GM12865 (cell line): ENCODE data around the gene ELOVL1.
A peak's percentile ranks its signal among the peaks of the same experiment; 100 is the strongest.

ENCODE experiments used
- DNase-seq: peaks from one replicate; pipeline ENCODE4 v3.0.0; 2010; ENCODE audit warnings: low read depth
- H3K4me3 ChIP-seq: 2 replicates; pipeline ENCODE4 v1.5.1; 2011; ENCODE audit warnings: mild to moderate bottlenecking, low read depth, low read length, control low read depth
- CTCF ChIP-seq: IDR thresholded peaks from 2 replicates; pipeline ENCODE4 v1.5.1; 2011; ENCODE audit warnings: low read length, control low read depth, low read depth, inconsistent platforms; ENCODE audit not compliant: insufficient read depth; ENCODE audit errors: missing control alignments

ELOVL1 gene

GRCh38 chr1:43389326-43390313, 21.8 kb upstream of the ELOVL1 start, which contains the start of the genes MED8 and SZT2:
TSS of gene MED8 (minus strand) at chr1:43389800. CDS start at chr1:43389764, 36 bp downstream.
TSS of gene SZT2 (plus strand) at chr1:43389899. CDS start at chr1:43389969, 70 bp downstream.
- no peak for TF ChIP-seq CTCF
- DNase-seq, result peak; percentile 96
- peak within 1 kb of the TSS; percentile 82 for H3K4me3 ChIP-seq

DNA sequence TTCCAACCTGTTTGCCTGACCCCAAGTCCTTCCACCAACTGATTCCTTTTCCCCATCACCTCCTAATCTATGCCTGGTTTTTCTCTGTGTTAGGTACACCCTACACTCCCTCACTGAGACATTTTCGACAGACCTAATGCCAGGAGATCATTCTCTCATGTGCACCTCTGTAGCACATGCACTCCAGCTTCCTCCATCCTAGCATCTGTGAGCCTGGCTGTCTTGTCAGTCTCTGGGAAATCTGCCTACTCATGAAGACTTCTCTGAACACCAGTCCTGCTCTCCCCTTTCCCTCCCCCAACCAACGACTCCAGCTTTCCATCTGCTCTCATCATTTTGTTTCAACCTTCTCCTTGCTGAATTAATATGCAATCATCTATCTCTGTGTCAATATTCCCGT, 20.8 kb upstream of the ELOVL1 start:
- no peak for TF ChIP-seq CTCF
- DNase-seq, result no peak

GRCh38 chr1:43387976-43388599, 20.3 kb upstream of the ELOVL1 start:
- TF ChIP-seq CTCF, result no peak
- H3K4me3 ChIP-seq, result no peak overlapping the region; the same call in 1 of the 2 replicates

More for the DNA sequence above, 20.8 kb upstream of the ELOVL1 start:
- peak overlapping the region; percentile 82 for H3K4me3 ChIP-seq

GRCh38 chr1:43386676-43387075, 18.9 kb upstream of the ELOVL1 start:
- DNase-seq, result no peak
- TF ChIP-seq CTCF, result no peak
- H3K4me3 ChIP-seq, result no peak overlapping the region

More at GRCh38 chr1:43387976-43388599, 20.3 kb upstream of the ELOVL1 start:
- peak; percentile 28 for DNase-seq

DNA sequence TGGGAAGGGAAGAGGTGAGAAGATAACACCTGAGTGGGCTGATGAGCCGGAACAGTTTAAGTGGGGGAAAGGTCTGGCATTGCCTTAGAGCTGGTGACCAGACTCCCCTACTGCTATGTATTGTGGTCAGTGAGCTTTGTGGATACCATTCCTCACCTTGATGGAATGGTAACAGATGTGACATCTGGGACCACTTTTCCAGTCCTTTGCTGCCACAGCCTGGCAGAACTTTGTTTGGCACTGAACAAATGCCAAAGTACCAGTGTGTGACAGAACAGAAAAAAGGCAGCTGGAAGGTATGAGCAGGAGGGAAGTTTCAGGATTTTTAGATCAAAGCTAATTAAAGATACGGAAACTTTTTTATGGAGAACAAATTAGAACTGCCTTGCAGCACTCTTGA, 15.6 kb upstream of the ELOVL1 start:
- no peak overlapping the region for H3K4me3 ChIP-seq
- TF ChIP-seq CTCF, result no peak
- no peak for DNase-seq

- H3K4me3 ChIP-seq, result no peak overlapping the region
- no peak for TF ChIP-seq CTCF
- DNase-seq, result no peak
Measured at GRCh38 chr1:43382027-43382779, 14.4 kb upstream of the ELOVL1 start.
